Measurements from ENCODE around the gene CLSTN2.

CLSTN2 gene

GRCh38 chr3:139935016-139935865 lies at the start of gene CLSTN2:
Gene CLSTN2, plus strand, starts transcription at chr3:139935185.
- no peak for DNase-seq

GRCh38 chr3:139887431-139887830 lies 47.6 kb upstream of the CLSTN2 start:
- no peak for DNase-seq

GRCh38 chr3:139888561-139889140 lies 46.3 kb upstream of the CLSTN2 start:
- no peak for DNase-seq

- no peak for DNase-seq
Observed at GRCh38 chr3:139893267-139893962, 41.6 kb upstream of the CLSTN2 start.

- DNase-seq: no peak
Observed at GRCh38 chr3:139893963-139894642, 40.9 kb upstream of the CLSTN2 start.

GRCh38 chr3:139894643-139894989 lies 40.4 kb upstream of the CLSTN2 start:
- DNase-seq: no peak

GRCh38 chr3:139897759-139898158 lies 37.2 kb upstream of the CLSTN2 start:
- no peak for DNase-seq

- DNase-seq: no peak
Observed at GRCh38 chr3:139906418-139906817, 28.6 kb upstream of the CLSTN2 start.

- DNase-seq: no peak
Observed at GRCh38 chr3:139909811-139910210, 25.2 kb upstream of the CLSTN2 start.

GRCh38 chr3:139916271-139916670 lies 18.7 kb upstream of the CLSTN2 start:
- DNase-seq: no peak

- DNase-seq: no peak
Observed at GRCh38 chr3:139917226-139917785, 17.7 kb upstream of the CLSTN2 start.

GRCh38 chr3:139928708-139929505 lies 6.1 kb upstream of the CLSTN2 start:
- no peak for DNase-seq

- DNase-seq: no peak
Observed at GRCh38 chr3:139930211-139930610, 4.8 kb upstream of the CLSTN2 start.

- DNase-seq: no peak
Observed at GRCh38 chr3:139933766-139934165, 1.2 kb upstream of the CLSTN2 start.

GRCh38 chr3:139934613-139935015 lies 371 bp upstream of the CLSTN2 start:
- DNase-seq: no peak

- DNase-seq: no peak
Observed at GRCh38 chr3:139935866-139936817, 1.2 kb downstream of the CLSTN2 start.

GRCh38 chr3:139937674-139938279 lies 2.8 kb downstream of the CLSTN2 start:
- no peak for DNase-seq

- DNase-seq: no peak
Observed at GRCh38 chr3:139939681-139940190, 4.8 kb downstream of the CLSTN2 start.

GRCh38 chr3:139940622-139941021 lies 5.6 kb downstream of the CLSTN2 start:
- DNase-seq: no peak

- no peak for DNase-seq
Observed at GRCh38 chr3:139941580-139941979, 6.6 kb downstream of the CLSTN2 start.
